H1 (cell line): ENCODE results near the gene MARCHF10. TPM values are rescaled to one million over a fixed set of nuclear protein-coding genes. Genes with fewer than 3 reads are reported as not detected.
A peak's percentile ranks its signal among the peaks of the same experiment; 100 is the strongest.

ENCODE experiments used
- CTCF ChIA-PET: fragments of 300-600 bp; sonication (Branson Sonifier 250); formaldehyde crosslinking; loops from one replicate; lab custom pipeline; 2021; ENCODE audit not compliant: partially characterized antibody; lab: Charles Lee
- POLR2A ChIA-PET: fragments of 300-600 bp; sonication (Branson Sonifier 250); formaldehyde crosslinking; loops from one replicate; lab custom pipeline; 2021; ENCODE audit warnings: inconsistent platforms; ENCODE audit not compliant: partially characterized antibody; lab: Charles Lee
- DNase-seq, 2 experiments: peaks; one replicate each; pipeline versions ENCODE4 v3.0.0 to v3.0.0-alpha.2; 2010 to 2022; ENCODE audit warnings: low spot score in 2 of 2, low read depth in 1 of 2, mixed read lengths in 1 of 2
- FAIRE-seq: peaks from 2 replicates; lab custom pipeline; 2011; peaks lifted over from hg19 to GRCh38; lab: Jason Lieb, UNC
- H2AFZ ChIP-seq: 2 replicates; pipeline ENCODE4 v1.8.1; 2012; ENCODE audit warnings: low read length, inconsistent platforms
- H2AK5ac ChIP-seq: 2 replicates; pipeline ENCODE4 v1.6.1; 2013; ENCODE audit warnings: low read depth, low read length
- H2BK120ac ChIP-seq: replicated peaks from 2 replicates; pipeline ENCODE3; 2013; ENCODE audit warnings: low read depth, low read length, inconsistent platforms
- H2BK12ac ChIP-seq: 2 replicates; pipeline ENCODE4 v1.6.1; 2013; ENCODE audit warnings: low read depth, low read length
- H2BK15ac ChIP-seq: 2 replicates; pipeline ENCODE4 v1.6.1; 2013; ENCODE audit warnings: low read length
- H2BK20ac ChIP-seq: 2 replicates; pipeline ENCODE4 v1.6.1; 2013; ENCODE audit warnings: low read length
- H2BK5ac ChIP-seq: 2 replicates; pipeline ENCODE4 v1.6.1; 2013; ENCODE audit warnings: low read depth, low read length
- H3K14ac ChIP-seq: 2 replicates; pipeline ENCODE4 v1.6.1; 2013; ENCODE audit warnings: inconsistent platforms; ENCODE audit not compliant: insufficient read length
- H3K18ac ChIP-seq: 2 replicates; pipeline ENCODE4 v1.6.1; 2013; ENCODE audit warnings: low read length; ENCODE audit errors: extremely low read depth
- H3K23ac ChIP-seq: 2 replicates; pipeline ENCODE4 v1.6.1; 2013; ENCODE audit warnings: inconsistent platforms; ENCODE audit not compliant: insufficient read length
- H3K23me2 ChIP-seq: 2 replicates; pipeline ENCODE4 v1.6.1; 2013; ENCODE audit warnings: low read depth, low read length
- H3K27ac ChIP-seq: 2 replicates; pipeline ENCODE4 v1.6.1; 2011; ENCODE audit warnings: low read depth, low read length, inconsistent platforms
- H3K27me3 ChIP-seq, 4 experiments: replicated peaks in 1 of 4; 1 replicate in 1 of 4; 2 replicates in 3 of 4; pipeline versions ENCODE4 v1.6.1 to v1.8.1; 2011 to 2013; ENCODE audit warnings: low read length in 3 of 4, mild to moderate bottlenecking in 3 of 4, inconsistent platforms in 2 of 4, mixed read lengths in 2 of 4, moderate library complexity in 1 of 4; ENCODE audit not compliant: control insufficient read depth in 3 of 4, insufficient read depth in 3 of 4; ENCODE audit errors: extremely low read depth in 1 of 4
- H3K36me3 ChIP-seq, 4 experiments: 2 replicates each; pipeline versions ENCODE4 v1.6.1 to v1.8.1; 2011 to 2013; ENCODE audit warnings: mild to moderate bottlenecking in 4 of 4, low read length in 3 of 4, moderate library complexity in 2 of 4, control low read depth in 1 of 4, inconsistent platforms in 1 of 4; ENCODE audit not compliant: insufficient read depth in 4 of 4, control insufficient read depth in 2 of 4
- H3K4ac ChIP-seq: replicated peaks from 2 replicates; pipeline ENCODE3; 2013; ENCODE audit warnings: low read length, low read depth, mixed read lengths, inconsistent platforms; ENCODE audit not compliant: insufficient read length
- H3K4me1 ChIP-seq, 4 experiments: replicated peaks in 1 of 4; 1 replicate in 1 of 4; 2 replicates in 3 of 4; pipeline versions ENCODE4 v1.6.1 to v1.8.1; 2011 to 2013; ENCODE audit warnings: low read length in 3 of 4, inconsistent platforms in 2 of 4, mixed read lengths in 1 of 4; ENCODE audit not compliant: insufficient read depth in 4 of 4, control insufficient read depth in 3 of 4
- H3K4me2 ChIP-seq, 2 experiments: 2 replicates each; pipeline versions ENCODE4 v1.6.1 to v1.8.1; 2011 to 2013; ENCODE audit warnings: low read depth in 2 of 2, low read length in 2 of 2, control low read depth in 1 of 2, inconsistent platforms in 1 of 2, mild to moderate bottlenecking in 1 of 2; ENCODE audit not compliant: insufficient read depth in 1 of 2
- H3K4me3 ChIP-seq, 4 experiments: fragments of 200-600, 300-600 bp in 1 of 4; sonication (generic), shearing (Covaris generic), sonication (Bioruptor Twin) in 1 of 4; 2 replicates each; pipeline versions ENCODE4 v1.5.1 to v1.8.1; 2011 to 2016; ENCODE audit warnings: low read length in 4 of 4, low read depth in 3 of 4, control low read depth in 2 of 4, inconsistent platforms in 2 of 4, mild to moderate bottlenecking in 2 of 4, mixed read lengths in 1 of 4, moderate library complexity in 1 of 4; ENCODE audit not compliant: insufficient read depth in 2 of 4; ENCODE audit errors: extremely low read depth in 1 of 4
- H3K56ac ChIP-seq: replicated peaks from 2 replicates; pipeline ENCODE3; 2013; ENCODE audit warnings: low read depth, mild to moderate bottlenecking, mixed read lengths, low read length, inconsistent platforms; ENCODE audit not compliant: insufficient read length
- H3K79me1 ChIP-seq: 2 replicates; pipeline ENCODE4 v1.6.1; 2013; ENCODE audit warnings: low read depth, low read length, control low read depth
- H3K79me2 ChIP-seq, 2 experiments: 2 replicates each; pipeline versions ENCODE4 v1.6.1 to v1.8.1; 2012 to 2013; ENCODE audit warnings: low read length in 2 of 2, mild to moderate bottlenecking in 2 of 2, inconsistent platforms in 1 of 2; ENCODE audit not compliant: insufficient read depth in 2 of 2, control insufficient read depth in 1 of 2
- H3K9ac ChIP-seq, 4 experiments: replicated peaks in 1 of 4; 1 replicate in 1 of 4; 2 replicates in 3 of 4; pipeline versions ENCODE4 v1.6.1 to v1.8.1; 2011 to 2013; ENCODE audit warnings: low read depth in 3 of 4, low read length in 3 of 4, control low read depth in 2 of 4, mild to moderate bottlenecking in 2 of 4, moderate library complexity in 2 of 4, inconsistent platforms in 1 of 4; ENCODE audit errors: extremely low read depth in 1 of 4
- H3K9me3 ChIP-seq, 2 experiments: 2 replicates each; pipeline versions ENCODE4 v1.6.1 to v1.8.1; 2012 to 2013; ENCODE audit warnings: mild to moderate bottlenecking in 2 of 2, moderate library complexity in 2 of 2, control low read depth in 1 of 2, inconsistent platforms in 1 of 2, low read depth in 1 of 2, low read length in 1 of 2, mixed read lengths in 1 of 2; ENCODE audit not compliant: insufficient read depth in 2 of 2
- H4K20me1 ChIP-seq, 2 experiments: replicated peaks in 1 of 2; 2 replicates each; pipeline versions ENCODE3 to v1.8.1; 2011 to 2013; ENCODE audit warnings: inconsistent platforms in 2 of 2, low read length in 2 of 2, mild to moderate bottlenecking in 1 of 2; ENCODE audit not compliant: insufficient read depth in 2 of 2, control insufficient read depth in 1 of 2
- H4K5ac ChIP-seq: 2 replicates; pipeline ENCODE4 v1.6.1; 2013; ENCODE audit warnings: low read length, low read depth, mixed read lengths, inconsistent platforms; ENCODE audit not compliant: insufficient read length
- H4K8ac ChIP-seq: 2 replicates; pipeline ENCODE4 v1.8.0; 2013; ENCODE audit warnings: mild to moderate bottlenecking, moderate library complexity, low read length, inconsistent platforms; ENCODE audit not compliant: insufficient read depth; ENCODE audit errors: extremely low read depth
- H4K91ac ChIP-seq: replicated peaks from 2 replicates; pipeline ENCODE3; 2013; ENCODE audit warnings: low read length, mixed read lengths, inconsistent platforms; ENCODE audit not compliant: insufficient read length
- BACH1 ChIP-seq: IDR thresholded peaks from 2 replicates; pipeline ENCODE4 v1.6.1; 2012; ENCODE audit warnings: low read length, improper control_type of control experiment
- SUZ12 ChIP-seq: fragments of 200-600 bp; sonication (generic); IDR thresholded peaks from 2 replicates; pipeline ENCODE4 v1.6.1; 2012; ENCODE audit warnings: mild to moderate bottlenecking, inconsistent platforms, low read length, moderate library complexity, mixed read lengths
- WGBS, 2 experiments: shearing (Covaris generic) in 1 of 2; methylation state at CpG; one replicate each; pipeline versions ENCODE4 v1.1.6 to v1.1.7; 2013 to 2015; ENCODE audit warnings: low lambda C conversion rate in 2 of 2, mixed read lengths in 2 of 2, inconsistent platforms in 1 of 2, low coverage in 1 of 2, missing lambda C conversion rate in 1 of 2; ENCODE audit not compliant: insufficient replicate concordance in 2 of 2, insufficient coverage in 1 of 2, insufficient read length in 1 of 2; ENCODE audit errors: extremely low coverage in 1 of 2, missing lambda C conversion rate in 1 of 2; 5-methylcytosine and 5-hydroxymethylcytosine counted together
- polyA plus RNA-seq, 7 experiments: library from polyadenylated mRNA; depleted of rRNA in 3 of 7; stranded (reverse) in 5 of 7; unstranded in 2 of 7; fragments of >200 nt in 5 of 7; fragments of 200-250 nt in 2 of 7; gene quantifications; 1 replicate in 5 of 7; 2 replicates in 1 of 7; 4 replicates in 1 of 7; pipeline versions ENCODE4 v1.2.1 to v1.2.3, GENCODE V29; 2011 to 2013; ENCODE audit warnings: missing spikeins in 2 of 7, mixed read lengths in 2 of 7
- total RNA-seq: library from RNA; stranded (reverse); fragmentation: NEBNext Ultra II Directional; extraction: Animal tissue kit (Norgen Biotek cat#: 25700); gene quantifications from 2 replicates; pipeline ENCODE4 v1.2.1, GENCODE V29; 2021

MARCHF10 gene
- total and polyA plus RNA-seq, 2 of the 8 experiments (the other 6 are each of a cell fraction or from before 2014, with no cell fraction given), result 0.48 to 0.73 TPM

GRCh38 chr17:62666801-62667591, 141.1 kb downstream of the MARCHF10 start:
- H3K27me3 ChIP-seq, result no peaks in the 10 kb centered on the region
- FAIRE-seq, result no peak
- no peak overlapping the region for H3K4me3 ChIP-seq
- H3K36me3 ChIP-seq, result no peaks in the 10 kb centered on the region; a peak in 1 of 8 replicates
- no peak overlapping the region for H3K27ac ChIP-seq
- no peak overlapping the region for H2BK15ac ChIP-seq
- no peak overlapping the region for H3K4me2 ChIP-seq
- no peak overlapping the region for H4K5ac ChIP-seq
- no peaks in the 10 kb centered on the region; a peak in 2 of 7 replicates for H3K4me1 ChIP-seq
- H3K56ac ChIP-seq, result no peak overlapping the region
- H4K91ac ChIP-seq, result no peak overlapping the region
- H2BK5ac ChIP-seq, result no peak overlapping the region
- H3K23ac ChIP-seq, result no peak overlapping the region
- H2AK5ac ChIP-seq, result no peak overlapping the region
- H3K79me2 ChIP-seq, result no peaks in the 10 kb centered on the region
- H3K79me1 ChIP-seq, result no peaks in the 10 kb centered on the region
- WGBS, 2 experiments, result 94% methylated on average over 33 of the region's 40 CpGs; no CpG with 5 or more reads in 1 of the 2 experiments
- no peak overlapping the region for H3K18ac ChIP-seq
- H2BK12ac ChIP-seq, result no peak overlapping the region
- no peak for DNase-seq
- H4K8ac ChIP-seq, result 0 out of 2 replicates have a peak overlapping the region, but pooled peaks have one; percentile 25
- POLR2A ChIA-PET, result no interaction called here
- no peak overlapping the region for H3K9ac ChIP-seq
- H3K23me2 ChIP-seq, result no peaks in the 10 kb centered on the region
- no peaks in the 10 kb centered on the region for H3K9me3 ChIP-seq
- H4K20me1 ChIP-seq, result no peaks in the 10 kb centered on the region
- H3K14ac ChIP-seq, result no peak overlapping the region
- H3K4ac ChIP-seq, result no peak overlapping the region
- CTCF ChIA-PET, result interaction anchor here (0.6 to 1.4 kb wide), 3 partner anchors 18 to 29 kb away, joined by 3 to 5 read pairs (median 3); no protein-coding TSS in a partner anchor
- H2AFZ ChIP-seq, result no peak overlapping the region
- no peak overlapping the region for H2BK20ac ChIP-seq
- H2BK120ac ChIP-seq, result no peak overlapping the region
- TF ChIP-seq SUZ12 (no peak), BACH1 (no peak)
